ENCODE measurements around the gene ABHD2.

Gene ABHD2

GRCh38 chr15:89171136-89172072, 83.1 kb downstream of the ABHD2 start:
- peak in 1 of 2 donors; percentile 44 for DNase-seq

GRCh38 chr15:89172921-89173320, 84.7 kb downstream of the ABHD2 start:
- no peak for DNase-seq

DNA sequence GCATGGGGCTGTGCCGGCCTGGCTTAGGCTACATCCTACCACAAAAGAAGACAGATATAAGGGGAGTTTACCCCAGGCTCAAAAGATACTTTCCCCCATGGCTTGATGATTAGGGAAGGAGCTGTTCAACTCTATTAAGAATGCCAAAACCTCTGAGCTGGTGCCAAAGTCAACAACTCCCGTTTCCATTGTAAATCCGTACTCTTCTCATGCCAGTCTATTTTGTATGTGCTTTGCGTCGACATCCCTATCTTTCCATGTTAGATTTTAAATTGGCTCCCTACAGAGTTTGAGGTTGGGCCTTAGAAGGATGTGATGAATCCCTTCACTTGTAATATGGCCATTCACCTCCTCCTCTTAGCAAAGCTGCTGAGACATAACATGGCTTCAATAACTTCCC, 86.2 kb downstream of the ABHD2 start:
- DNase-seq: no peak

DNA sequence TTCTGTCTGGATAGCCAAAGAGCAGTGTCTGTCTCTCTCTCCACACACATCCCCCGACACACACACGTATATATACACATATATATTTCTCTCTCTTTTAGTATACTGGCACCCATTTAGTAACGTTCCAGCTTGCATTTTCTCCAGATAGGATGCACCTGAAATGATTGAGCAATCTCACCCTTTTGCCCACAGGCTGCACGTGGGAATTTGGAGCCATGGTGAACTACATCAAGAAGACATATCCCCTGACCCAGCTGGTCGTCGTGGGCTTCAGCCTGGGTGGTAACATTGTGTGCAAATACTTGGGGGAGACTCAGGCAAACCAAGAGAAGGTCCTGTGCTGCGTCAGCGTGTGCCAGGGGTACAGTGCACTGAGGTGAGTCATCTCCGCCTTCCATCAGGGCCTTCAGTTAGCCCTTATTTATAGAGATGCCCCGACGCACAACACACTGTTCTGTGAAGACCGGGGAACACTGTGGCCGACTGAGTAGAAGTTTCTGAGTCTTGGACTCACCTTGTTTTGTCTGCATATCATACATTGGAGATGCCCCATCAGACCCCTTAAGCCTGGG, 87.4 kb downstream of the ABHD2 start:
- DNase-seq: no peak

- DNase-seq: no peak
Measured at GRCh38 chr15:89177116-89177515, 88.9 kb downstream of the ABHD2 start.

DNA sequence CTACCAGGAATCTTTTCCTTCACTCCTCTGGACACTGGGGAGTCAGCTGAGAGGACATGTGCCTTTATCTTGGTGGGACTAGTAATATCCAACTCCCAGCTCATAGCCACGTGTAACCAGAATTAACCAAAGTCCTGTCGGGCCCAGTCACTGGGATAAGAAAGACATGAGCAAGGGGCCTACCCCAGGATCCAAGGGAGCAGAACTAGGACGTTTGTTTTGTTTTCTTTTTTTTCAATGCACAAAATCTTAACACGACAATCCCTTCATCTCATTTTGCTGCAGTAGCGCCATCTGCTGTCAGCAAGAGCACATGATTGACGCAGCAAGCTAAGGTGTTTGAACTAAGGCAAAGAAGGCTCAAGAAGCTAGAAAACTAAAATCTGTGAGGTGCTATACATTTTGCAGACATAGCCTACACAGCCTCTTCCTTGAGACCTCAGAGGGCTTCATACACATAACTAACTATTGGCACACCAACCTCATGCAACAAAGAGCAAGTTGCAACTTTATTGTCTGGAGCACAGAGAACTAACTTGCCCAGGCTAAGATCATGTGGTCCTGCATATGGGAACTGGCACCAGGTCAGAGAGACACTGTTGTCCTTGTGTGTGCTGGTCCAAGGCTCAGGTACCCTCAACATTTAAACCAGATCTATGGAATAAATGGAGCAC, 89.5 kb downstream of the ABHD2 start:
- DNase-seq: peak; percentile 16 to 59

DNA sequence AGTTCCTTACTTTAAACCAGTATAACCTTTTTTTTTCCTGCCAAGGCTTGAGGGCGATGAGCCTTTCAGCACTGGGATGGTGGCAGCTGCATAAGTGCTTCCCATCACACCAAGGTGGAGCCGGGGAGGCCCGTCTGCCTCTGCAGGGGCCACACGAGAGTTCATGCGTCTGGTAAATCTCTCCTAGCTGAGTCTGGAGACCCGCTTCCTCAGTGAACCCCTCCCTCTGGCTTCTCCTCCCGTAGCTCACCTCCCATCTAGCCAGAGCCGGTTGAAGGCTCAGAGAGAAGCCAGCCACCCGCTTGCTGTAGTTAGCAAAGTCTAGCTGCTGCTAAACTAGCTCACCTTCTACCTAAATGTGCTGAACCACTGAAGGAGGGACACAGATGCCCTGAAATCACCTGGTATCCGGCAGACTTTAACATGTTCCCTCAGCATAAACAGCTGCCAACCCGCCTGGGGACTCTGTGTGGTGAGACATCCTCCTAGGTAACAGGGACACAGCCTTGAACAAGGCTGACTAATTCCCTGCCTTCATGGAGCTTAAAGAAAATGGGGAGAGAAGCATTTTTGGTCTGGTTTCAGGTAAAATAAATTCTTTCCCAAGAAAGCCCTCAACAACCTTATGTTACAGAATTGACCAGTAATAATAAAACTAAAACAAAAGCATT, 90.2 kb downstream of the ABHD2 start:
- no peak for DNase-seq

DNA sequence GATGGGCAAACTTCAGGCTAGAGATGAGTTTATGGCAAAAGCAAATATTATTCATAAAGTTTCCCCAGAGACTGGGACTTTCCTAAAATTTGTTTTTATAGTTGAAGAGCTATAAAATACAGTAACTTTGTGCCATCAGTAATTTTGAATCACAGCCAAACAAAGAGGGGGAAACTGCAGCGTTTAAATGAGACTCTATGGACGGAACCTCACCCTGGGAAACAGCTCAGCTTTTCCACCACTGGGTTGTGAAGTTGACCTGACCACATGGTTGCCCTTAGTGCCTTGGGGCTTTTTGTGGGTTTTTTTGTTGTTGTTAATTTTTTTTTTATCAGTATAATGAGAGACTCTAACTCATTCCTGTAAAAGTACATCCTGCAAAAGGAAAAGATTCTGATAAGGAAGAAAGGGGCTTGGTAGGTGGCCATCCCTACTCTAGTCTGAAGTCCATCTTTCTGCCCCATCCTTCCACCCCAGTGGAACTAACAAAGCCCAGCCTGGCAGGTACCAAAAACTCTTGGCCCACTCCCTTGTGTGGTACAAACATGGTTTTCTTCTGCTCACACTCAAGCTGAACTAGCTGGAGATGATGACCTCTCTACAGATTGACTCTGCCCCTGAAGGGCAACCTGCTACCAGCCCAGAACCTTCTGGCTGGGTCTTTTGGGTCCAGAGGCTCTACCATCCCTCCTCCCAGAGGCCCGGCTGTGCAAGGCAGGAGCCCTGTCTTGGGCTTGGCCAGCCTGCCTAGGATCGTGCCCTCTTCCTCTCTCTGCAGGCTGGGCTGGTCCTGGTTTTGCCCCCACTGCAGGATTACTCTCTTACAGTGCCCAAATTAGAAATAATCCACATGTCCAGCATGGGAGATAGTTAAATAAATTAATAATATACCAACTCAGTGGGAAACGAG, 92.0 kb downstream of the ABHD2 start:
- DNase-seq: no peak

DNA sequence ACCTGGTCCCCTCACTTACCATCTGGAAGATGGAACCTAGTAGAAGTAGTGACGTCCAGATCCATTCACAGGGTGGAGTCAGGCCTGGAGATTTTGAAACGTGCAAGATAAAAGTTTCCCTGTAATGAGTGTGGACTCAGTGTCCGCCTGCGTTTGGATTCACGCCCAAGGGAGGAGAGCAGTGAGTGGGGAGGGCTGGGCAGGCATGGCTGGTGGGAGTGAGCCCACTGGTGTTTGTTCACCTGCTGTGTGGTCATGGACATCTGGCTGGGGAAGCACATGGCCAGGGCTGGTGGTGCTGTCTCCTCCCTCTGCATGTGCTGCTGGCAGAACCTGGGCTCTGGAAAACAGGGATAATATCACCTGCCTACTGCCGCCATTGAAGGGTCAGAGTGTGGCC, 96.1 kb downstream of the ABHD2 start:
- DNase-seq: no peak

- DNase-seq: no peak
Measured at GRCh38 chr15:89184886-89185526, 96.8 kb downstream of the ABHD2 start.

- no peak for DNase-seq
Measured at GRCh38 chr15:89186803-89187202, 98.5 kb downstream of the ABHD2 start.

DNA sequence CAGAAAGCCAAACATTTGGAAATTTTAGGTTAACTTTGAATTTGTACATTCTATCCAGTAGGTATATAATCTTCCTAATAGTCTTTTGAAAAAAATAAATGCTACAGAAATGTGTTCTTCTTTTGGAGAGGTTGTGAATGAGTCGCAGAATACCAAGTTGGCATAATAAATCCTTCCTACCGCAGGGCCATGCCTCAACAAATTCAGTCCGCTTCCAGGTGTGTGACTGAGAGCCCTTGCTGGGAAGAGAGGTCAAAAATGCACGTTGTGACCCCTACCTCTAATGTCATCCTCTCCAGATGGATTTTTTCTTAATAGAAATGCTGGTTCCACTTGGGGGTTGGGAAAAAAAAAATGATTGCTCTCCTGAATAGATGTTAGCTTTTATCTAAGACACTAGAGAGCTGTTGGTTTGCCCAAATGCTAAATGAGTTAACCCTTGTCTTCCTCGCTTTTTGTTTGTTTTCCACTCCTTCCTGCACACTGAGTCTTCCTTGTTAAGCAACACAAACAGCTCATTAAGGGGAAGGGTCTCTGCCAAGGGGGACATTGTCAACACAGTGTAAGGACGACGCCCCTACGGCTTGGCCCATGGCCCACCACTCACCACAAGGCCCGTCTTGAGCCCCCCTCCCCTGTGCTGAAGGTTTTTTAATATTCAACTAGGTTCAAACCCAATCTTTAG, 99.2 kb downstream of the ABHD2 start:
- DNase-seq: no peak

DNA sequence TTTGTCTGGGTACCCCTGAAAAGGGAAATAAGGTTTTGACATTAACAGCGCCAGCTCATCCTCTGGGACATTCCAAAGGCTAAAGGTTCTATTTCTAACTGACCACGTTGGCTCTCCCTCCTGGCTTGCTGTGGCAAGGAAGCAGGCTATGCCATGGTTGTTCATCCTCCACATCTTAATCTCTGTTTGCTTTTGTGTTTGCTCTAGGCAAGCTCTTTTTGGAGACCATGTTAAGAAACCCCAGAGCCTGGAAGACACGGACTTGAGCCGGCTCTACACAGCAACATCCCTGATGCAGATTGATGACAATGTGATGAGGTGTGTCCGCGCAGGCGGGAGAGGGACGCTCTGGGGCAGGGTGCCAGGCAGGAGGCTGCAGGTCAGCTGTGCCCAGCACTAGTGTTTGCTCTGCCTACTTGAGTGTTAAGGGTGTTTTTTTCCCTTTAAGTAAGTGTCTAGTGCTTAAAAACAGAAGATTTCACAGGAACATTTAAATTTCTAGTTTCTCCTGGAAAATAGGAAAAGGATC, 99.8 kb downstream of the ABHD2 start:
- no peak for DNase-seq

DNA sequence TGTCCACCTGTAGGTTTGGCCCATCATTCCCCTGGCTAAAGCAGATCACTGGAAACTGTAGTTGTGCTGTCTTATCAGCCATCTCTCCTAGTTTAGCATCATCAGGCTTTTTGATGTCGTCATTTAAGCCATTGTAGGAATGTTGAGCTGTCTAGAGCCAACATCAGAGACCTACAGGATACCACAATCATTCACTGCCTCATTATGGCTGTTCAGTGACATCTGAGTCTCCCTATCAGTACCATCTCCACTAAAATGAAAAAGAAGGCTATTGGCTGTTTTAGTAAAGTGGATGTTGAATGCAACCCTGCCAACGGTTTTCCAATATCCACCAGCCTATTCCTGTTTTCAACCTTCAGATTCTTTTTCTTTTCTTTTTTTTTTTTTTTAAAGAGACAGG, 103.9 kb downstream of the ABHD2 start:
- no peak for DNase-seq

- DNase-seq: no peak
Measured at GRCh38 chr15:89192766-89193165, 104.5 kb downstream of the ABHD2 start.

DNA sequence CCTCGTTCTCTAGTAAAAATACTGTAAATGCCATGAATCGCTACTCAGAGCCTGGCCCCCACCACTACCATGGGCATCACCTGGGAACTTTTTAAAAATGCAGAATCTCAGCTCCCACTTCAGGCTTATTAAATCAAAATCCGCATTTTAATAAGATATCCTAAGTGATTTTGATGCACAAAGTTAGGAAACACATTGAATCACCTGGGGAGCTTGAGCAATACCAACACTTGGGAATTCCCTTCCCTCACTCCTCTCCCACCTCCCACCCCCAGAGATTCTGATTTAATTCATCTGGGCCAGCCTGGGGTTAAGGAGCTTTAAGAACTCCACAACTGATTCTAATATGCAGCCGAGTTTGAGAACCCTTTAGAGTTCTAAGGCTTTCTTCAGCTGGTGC, 106.4 kb downstream of the ABHD2 start:
- no peak for DNase-seq

DNA sequence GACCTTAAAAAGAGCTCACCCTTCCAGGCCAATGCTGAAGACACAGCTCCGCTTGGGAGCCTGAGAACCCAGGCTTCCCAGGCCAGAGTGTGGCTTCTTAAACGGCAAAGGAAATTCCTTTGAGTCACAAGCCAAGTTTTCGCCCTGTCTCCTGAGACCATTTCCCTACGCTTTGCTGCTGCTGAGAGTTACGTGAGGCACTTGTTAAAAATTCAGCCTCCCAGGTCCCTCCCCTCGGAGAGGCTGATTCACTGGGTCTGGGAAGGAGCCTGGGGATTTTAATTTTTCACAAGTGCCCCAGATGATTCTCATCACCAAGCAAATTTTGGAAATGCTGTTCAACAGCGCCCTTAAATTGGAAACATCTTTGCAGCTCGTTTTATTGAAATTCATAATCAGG, 107.6 kb downstream of the ABHD2 start:
- DNase-seq: no peak

GRCh38 chr15:89196241-89196640, 108.0 kb downstream of the ABHD2 start:
- DNase-seq: no peak

GRCh38 chr15:89196994-89197393, 108.7 kb downstream of the ABHD2 start:
- no peak for DNase-seq

GRCh38 chr15:89197503-89197971, 109.3 kb downstream of the ABHD2 start:
- DNase-seq: no peak

DNA sequence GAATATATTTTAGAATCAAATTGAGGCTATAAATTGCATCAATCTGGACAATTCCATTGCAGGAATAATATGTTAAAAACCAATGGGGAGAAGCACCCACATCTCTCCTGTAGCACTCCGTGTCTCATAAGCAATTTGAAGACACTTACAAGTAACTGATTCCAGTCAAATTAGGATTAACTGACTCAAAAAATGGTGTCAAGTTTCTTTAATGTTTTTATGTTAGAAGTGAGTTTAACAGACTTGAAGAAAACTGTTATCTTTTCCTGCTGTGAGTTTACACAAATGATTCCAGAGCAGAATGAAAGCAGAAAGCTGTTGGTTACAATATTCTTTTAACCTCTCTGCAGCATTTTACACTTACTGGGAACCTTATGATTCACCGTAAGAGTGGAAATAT, 109.9 kb downstream of the ABHD2 start:
- DNase-seq: no peak

Measured in bone marrow (tissue), 2 donors.